HG02623 (cell line): ENCODE results near the gene ECM1.
A peak's percentile ranks its signal among the peaks of the same experiment; 100 is the strongest.

Source experiments
- ATAC-seq: cut with Tn5 transposase; IDR thresholded peaks from one replicate; pipeline ENCODE4 v1.9.1; 2021; ENCODE audit warnings: moderate library complexity; ENCODE audit not compliant: unreplicated experiment

The ECM1 gene

GRCh38 chr1:150557065-150557600, 49.2 kb downstream of the ECM1 start:
- ATAC-seq, result no peak

- ATAC-seq, result no peak
Measured at GRCh38 chr1:150557813-150558212, 49.9 kb downstream of the ECM1 start.

GRCh38 chr1:150558303-150558704, 50.4 kb downstream of the ECM1 start:
- no peak for ATAC-seq

GRCh38 chr1:150558761-150559655, 51.1 kb downstream of the ECM1 start:
- no peak for ATAC-seq

- no peak for ATAC-seq
Measured at GRCh38 chr1:150559656-150560010, 51.7 kb downstream of the ECM1 start.

GRCh38 chr1:150560011-150560438, 52.1 kb downstream of the ECM1 start:
- ATAC-seq, result no peak

GRCh38 chr1:150560576-150561253, 52.8 kb downstream of the ECM1 start:
- ATAC-seq, result no peak

- ATAC-seq, result no peak
Measured at GRCh38 chr1:150561254-150561973, 53.5 kb downstream of the ECM1 start.

- peak; percentile 30 for ATAC-seq
Measured at GRCh38 chr1:150561974-150562445, 54.1 kb downstream of the ECM1 start.

GRCh38 chr1:150562446-150563339, 54.8 kb downstream of the ECM1 start:
- peak; percentile 36 for ATAC-seq
